Erythroblast (primary cell): Measurements from ENCODE around the gene OR52K2.

Experiments used
- GATA1 ChIP-seq: IDR thresholded peaks from 2 replicates; pipeline ENCODE4 v1.6.1; 2011; ENCODE audit warnings: low read depth, mild to moderate bottlenecking, control low read depth, low read length, moderate library complexity
- POLR2A ChIP-seq: IDR thresholded peaks from 2 replicates; pipeline ENCODE4 v1.6.1; 2011; ENCODE audit warnings: mild to moderate bottlenecking, low read length

DNA sequence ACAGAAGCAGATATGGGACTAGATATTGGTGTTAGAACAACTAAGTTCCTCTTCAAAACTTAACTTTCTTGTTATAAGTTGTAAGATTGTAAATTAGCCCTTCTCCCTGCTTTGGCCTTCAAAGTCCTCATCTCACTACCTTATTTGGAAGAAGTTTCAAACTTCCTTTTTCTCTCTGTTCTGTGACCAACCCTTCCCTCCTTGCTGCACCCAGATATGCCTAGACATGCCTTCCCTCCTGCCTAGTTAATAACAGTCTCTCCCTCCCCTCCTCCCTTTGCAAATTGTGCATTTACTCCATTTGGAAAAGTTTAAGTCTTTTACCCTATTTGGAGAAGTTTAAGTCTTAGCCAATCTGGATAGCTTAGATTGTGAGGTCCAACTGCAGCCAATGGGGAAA lies 4.9 kb downstream of the OR52K2 start:
- TF ChIP-seq POLR2A, result no peak
- TF ChIP-seq GATA1, result no peak
